T-helper 1 cell treated with Interleukin-12 subunit alpha and Interleukin-12 subunit beta and Interleukin-4 antibody, amounts not matched to agents 30 μg/mL and 1 μg/mL, for 36 hours (primary cell): ENCODE data around the gene SPHK1.
"Not testable (repeated sequence)": the region's sequence is repeated elsewhere in the genome, so short reads cannot be mapped to it uniquely, and the experiment has no call there.

Experiments
- H3K27ac Mint-ChIP-seq: one replicate; pipeline ENCODE4 v1.8.0; 2021; ENCODE audit warnings: mild to moderate bottlenecking, mixed read lengths
- H3K27me3 Mint-ChIP-seq: one replicate; pipeline ENCODE4 v1.8.0; 2021; ENCODE audit warnings: low read depth, mixed read lengths
- H3K36me3 Mint-ChIP-seq: one replicate; pipeline ENCODE4 v1.8.0; 2021; ENCODE audit warnings: low read depth, mixed read lengths
- H3K4me1 Mint-ChIP-seq: one replicate; pipeline ENCODE4 v1.8.0; 2021; ENCODE audit warnings: low read depth, mixed read lengths
- H3K4me3 Mint-ChIP-seq: one replicate; pipeline ENCODE4 v1.8.0; 2021; ENCODE audit warnings: mild to moderate bottlenecking, moderate library complexity, mixed read lengths
- H3K9me3 Mint-ChIP-seq: one replicate; pipeline ENCODE4 v1.8.0; 2021; ENCODE audit warnings: mixed read lengths

SPHK1 gene

DNA sequence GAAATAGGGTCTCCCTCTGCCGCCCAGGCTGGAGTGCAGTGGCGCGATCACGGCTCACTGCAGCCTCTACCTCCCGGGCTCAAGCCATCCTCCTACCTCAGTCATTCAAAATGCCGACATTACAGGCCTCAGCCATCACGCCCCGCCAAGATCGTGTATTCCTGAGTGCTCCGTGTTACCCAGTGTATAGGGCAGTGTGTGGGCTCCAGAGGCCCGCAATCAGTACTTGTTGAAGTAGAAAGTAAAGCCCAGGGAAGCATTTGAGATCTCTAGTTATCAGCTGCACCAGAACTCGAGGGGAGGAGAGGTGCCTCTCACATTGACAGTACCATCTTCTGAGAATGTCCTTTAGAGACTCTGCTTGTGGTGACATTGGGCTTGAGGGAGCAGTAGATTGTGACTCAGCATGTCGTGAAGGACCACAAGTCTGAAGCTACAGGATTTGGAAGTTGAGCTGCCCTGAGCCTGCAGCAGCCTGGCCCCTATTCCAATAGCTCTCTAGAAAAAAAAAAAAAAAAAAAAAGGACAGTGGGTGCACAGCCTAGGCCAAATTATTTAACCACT is 29.6 kb upstream of the SPHK1 start:
- Mint-ChIP-seq H3K27ac (peak overlapping the region; percentile 23), H3K4me1 (peaks cover 21% of the 10 kb centered on the region), H3K4me3 (peak overlapping the region; percentile 87), H3K9me3 (no peaks in the 10 kb centered on the region), H3K36me3 (peaks cover 4% of the 10 kb centered on the region), H3K27me3 (no peaks in the 10 kb centered on the region)

DNA sequence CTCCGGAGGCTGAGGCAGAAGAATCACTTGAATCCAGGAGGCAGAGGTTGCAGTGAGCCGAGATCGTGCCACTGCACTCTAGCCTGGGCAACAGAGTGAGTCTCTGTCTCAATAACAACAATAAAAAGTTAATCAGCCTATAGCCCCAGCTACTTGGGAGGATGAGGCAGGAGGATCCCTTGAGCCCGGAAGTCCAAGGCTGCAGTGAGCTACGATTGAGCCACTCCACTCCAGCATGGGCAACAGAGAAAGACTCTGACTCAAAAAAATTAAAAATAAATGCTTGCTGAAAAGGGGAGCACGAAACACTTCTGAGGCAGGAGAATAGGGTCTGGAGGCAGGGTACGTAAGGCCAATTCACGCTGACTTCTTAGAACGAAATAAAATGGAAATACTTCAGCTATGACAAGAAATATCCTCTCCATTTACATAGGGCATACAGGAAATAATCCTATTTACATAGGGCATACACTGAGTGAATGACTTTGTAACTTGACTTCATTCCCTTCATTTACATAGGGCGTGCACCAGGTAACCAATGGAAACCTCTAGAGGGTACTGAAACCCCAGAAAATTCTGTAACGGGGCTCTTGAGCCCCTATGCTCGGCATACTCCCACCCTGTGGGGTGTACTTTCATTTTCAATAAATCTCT is 27.5 kb upstream of the SPHK1 start:
- H3K27me3 Mint-ChIP-seq, result no peaks in the 10 kb centered on the region
- H3K4me1 Mint-ChIP-seq, result peaks cover 16% of the 10 kb centered on the region
- no peak overlapping the region for H3K27ac Mint-ChIP-seq
- no peaks in the 10 kb centered on the region for H3K9me3 Mint-ChIP-seq
- H3K36me3 Mint-ChIP-seq, result no peaks in the 10 kb centered on the region
- H3K4me3 Mint-ChIP-seq, result no peak overlapping the region

DNA sequence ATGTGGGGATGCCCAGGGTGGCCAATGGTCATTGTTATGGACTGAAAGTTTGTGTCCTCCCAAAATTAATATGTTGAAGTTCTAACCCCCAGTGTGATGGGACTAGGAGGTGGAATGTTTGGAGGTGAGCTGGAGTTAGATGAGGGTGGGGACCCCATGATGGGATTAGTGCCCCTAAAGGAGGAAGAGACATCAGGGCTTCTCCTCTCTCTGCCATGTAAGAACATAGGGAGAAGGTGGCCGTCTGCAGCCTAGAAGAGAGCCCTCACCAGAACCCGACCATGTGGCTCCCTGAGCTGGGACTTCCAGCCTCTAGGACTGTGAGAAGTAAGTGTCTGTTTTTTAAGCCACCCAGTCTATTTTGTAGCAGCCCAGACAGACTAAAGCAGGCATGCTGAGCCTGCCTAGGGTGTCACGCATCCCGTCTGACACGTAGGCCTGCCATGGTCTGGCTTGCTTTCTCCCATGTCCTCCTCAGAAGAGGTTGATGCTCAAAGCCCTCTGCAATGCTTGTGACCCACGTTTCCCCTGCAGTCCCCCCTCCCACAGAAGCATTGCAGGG is 26.7 kb upstream of the SPHK1 start:
- H3K9me3 Mint-ChIP-seq, result no peaks in the 10 kb centered on the region
- no peak overlapping the region for H3K27ac Mint-ChIP-seq

DNA sequence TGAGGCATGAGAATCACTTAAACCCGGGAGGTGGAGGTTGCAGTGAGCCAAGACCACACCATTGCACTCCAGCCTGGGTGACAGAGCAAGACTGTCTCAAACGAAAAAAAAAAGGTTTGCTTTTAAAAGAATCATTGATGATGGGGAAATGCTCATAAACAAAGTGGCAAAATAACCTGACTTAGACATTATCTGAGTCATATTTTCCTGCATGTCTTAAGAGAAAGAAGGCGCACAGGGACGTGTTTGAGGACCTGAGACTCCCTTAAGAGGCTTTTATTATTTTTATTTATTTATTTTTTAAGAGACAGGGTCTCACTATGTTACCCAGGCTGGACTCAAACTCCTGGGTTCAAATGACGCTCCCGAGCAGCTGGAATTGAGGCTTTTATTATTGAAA is 25.0 kb upstream of the SPHK1 start:
- H3K36me3 Mint-ChIP-seq, result no peaks in the 10 kb centered on the region
- H3K9me3 Mint-ChIP-seq, result no peaks in the 10 kb centered on the region
- H3K4me1 Mint-ChIP-seq, result peaks cover 9% of the 10 kb centered on the region
- no peak overlapping the region for H3K4me3 Mint-ChIP-seq
- H3K27ac Mint-ChIP-seq, result no peak overlapping the region
- no peaks in the 10 kb centered on the region for H3K27me3 Mint-ChIP-seq

More for the DNA sequence above, 26.7 kb upstream of the SPHK1 start:
- Mint-ChIP-seq H3K27me3 (no peaks in the 10 kb centered on the region), H3K4me3 (no peak overlapping the region), H3K4me1 (peaks cover 14% of the 10 kb centered on the region), H3K36me3 (no peaks in the 10 kb centered on the region)

DNA sequence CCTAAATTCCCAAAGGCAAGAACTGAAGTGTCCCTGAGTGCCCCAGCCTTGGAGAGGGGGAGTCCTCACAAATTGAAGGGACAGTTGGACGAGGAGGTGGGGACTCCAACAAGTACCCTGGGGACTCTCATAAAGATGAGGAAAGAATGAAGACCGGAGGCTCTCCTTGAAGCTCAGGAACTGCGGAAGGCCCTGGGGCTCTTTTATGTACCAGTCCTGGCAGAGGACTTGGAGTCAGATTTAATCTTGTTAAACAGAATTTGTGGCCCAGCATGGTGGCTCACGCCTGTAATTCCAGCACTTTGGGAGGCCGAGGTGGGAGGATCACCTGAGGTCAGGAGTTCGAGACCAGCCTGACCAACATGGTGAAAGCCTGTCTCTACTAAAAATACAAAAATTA is 24.6 kb upstream of the SPHK1 start:
- not testable (repeated sequence) for H3K4me1 Mint-ChIP-seq, H3K4me3 Mint-ChIP-seq, H3K9me3 Mint-ChIP-seq, H3K36me3 Mint-ChIP-seq, H3K27ac Mint-ChIP-seq, H3K27me3 Mint-ChIP-seq

DNA sequence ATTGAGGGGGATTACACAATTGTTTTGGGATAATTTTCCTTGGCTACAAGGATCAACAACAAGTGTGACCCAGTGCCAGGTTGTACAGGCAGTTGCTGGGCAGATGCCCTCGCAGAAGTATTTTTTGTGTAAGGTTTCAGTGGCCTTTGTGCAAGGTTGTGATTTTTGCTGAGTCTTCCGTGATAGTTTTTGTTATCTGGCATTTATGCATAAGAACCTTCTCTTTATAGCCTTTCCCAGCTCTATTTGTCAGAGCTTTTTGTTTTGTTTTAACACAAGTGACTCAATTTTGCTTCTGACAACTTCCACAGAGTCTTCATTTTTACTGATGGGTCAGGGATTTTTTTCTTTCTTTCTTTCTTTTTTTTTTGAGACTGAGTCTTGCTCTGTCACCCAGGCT is 23.9 kb upstream of the SPHK1 start:
- no peaks in the 10 kb centered on the region for H3K36me3 Mint-ChIP-seq
- no peaks in the 10 kb centered on the region for H3K27me3 Mint-ChIP-seq
- H3K9me3 Mint-ChIP-seq, result no peaks in the 10 kb centered on the region
- peaks cover 4% of the 10 kb centered on the region for H3K4me1 Mint-ChIP-seq
- H3K4me3 Mint-ChIP-seq, result no peak overlapping the region
- H3K27ac Mint-ChIP-seq, result no peak overlapping the region

DNA sequence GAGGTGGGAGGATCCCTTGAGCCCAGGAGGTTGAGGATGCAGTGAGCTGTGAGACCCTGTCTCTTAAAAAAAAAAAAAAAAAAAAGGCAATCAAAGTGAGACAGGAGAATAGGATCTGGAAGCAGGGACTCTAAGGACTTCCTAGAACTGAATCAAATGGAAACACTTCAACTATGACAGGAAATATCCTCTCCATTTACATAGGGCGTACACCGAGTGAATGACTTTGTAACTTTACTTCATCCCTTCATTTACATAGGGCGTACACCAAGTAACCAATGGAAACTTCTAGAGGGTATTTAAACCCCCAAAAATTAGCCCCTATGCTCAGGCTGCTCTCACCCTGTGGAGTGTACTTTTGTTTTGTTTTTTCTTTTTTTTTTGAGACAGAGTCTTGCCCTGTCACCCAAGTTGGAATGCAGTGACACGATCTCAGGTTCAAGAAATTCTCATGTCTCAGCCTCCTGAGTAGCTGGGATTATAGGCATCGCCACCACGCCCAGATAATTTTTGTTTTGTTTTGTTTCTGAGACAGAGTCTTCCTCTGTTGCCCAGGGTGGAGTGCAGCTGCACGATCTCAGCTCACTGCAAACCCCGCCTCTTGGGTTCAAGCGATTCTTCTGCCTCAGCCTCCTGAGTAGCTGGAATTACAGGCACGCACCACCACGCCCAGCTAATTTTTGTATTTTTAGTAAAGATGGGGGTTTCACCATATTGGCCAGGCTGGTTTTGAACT is 21.1 kb upstream of the SPHK1 start:
- Mint-ChIP-seq H3K4me3 (no peak overlapping the region), H3K27ac (no peak overlapping the region), H3K4me1 (no peaks in the 10 kb centered on the region), H3K9me3 (no peaks in the 10 kb centered on the region), H3K27me3 (no peaks in the 10 kb centered on the region), H3K36me3 (no peaks in the 10 kb centered on the region)

DNA sequence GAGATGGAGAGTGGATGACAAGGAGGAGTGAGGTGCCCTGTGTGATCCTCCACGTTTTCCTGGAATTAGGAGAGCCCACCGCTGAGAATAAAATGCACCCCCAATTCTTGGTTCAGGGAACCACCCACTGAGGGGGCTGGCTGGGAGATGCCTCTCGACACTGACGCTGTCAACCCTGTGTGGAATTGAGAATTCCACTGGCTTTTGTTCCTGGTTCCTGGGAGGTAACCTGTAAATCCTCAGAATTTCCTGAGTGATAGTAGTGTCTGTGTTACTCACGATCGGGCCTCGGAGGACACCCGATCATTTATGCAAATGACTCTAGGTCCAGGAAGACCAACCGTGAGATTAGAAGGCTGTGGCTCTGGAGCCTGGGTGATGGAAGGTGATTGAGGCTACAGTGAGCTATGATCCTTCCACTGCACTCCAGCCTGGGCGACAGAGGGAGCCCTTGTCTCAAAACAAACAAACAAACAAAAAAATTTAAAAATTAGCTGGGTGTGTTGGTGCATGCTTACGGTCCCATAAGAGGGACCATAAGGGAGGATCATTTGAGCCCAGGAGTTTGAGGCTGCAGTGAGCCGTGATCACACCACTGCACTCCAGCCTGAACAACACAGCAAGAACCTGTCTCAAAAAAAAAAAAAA is 19.0 kb upstream of the SPHK1 start:
- Mint-ChIP-seq H3K27me3 (peaks cover 4% of the 10 kb centered on the region), H3K27ac (no peak overlapping the region), H3K4me1 (no peaks in the 10 kb centered on the region), H3K4me3 (no peak overlapping the region), H3K36me3 (no peaks in the 10 kb centered on the region), H3K9me3 (no peaks in the 10 kb centered on the region)

DNA sequence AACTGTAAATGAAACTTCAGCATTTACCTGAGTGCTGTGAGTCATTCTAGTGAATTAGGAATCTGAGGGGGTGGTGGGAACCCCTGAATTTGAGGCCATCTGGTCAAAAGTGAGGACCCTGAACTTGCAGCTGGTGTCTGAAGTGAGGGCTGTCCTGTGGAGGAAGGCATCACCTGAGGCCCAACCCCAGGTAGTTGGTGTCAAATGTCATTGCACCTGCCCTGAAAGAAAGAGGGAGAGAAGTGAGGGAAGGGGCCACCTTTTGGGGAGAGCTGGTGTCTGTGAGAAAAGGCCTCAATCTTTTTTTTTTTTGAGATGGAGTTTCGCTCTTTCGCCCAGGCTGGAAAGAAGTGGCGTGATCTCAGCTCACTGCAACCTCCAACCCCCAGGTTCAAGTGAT is 18.2 kb upstream of the SPHK1 start:
- no peak overlapping the region for H3K4me3 Mint-ChIP-seq
- H3K4me1 Mint-ChIP-seq, result no peaks in the 10 kb centered on the region

DNA sequence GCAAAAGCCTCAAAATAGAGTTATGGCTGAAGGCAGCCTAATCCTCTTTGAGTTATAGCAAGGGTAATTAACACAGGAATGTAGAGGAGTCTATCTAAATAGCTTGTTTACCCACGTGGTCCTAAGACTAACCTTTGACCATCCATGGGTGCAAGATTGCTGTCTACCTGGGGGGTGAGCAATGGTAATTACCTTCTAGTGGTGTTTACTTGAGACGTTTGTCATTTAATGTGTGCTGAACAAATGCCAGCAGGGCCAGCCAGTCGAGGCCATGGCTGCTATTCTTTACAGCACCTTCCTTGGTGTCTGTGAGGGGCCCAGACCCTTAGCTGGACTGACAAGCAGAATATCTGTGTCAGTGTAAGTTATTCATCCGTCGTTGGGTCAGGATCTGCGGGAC is 16.8 kb upstream of the SPHK1 start:
- H3K4me3 Mint-ChIP-seq, result no peak overlapping the region
- H3K9me3 Mint-ChIP-seq, result no peaks in the 10 kb centered on the region
- H3K27me3 Mint-ChIP-seq, result peaks cover 4% of the 10 kb centered on the region
- no peak overlapping the region for H3K27ac Mint-ChIP-seq
- no peaks in the 10 kb centered on the region for H3K4me1 Mint-ChIP-seq
- H3K36me3 Mint-ChIP-seq, result no peaks in the 10 kb centered on the region

More for the DNA sequence above, 18.2 kb upstream of the SPHK1 start:
- Mint-ChIP-seq H3K27ac (no peak overlapping the region), H3K9me3 (no peaks in the 10 kb centered on the region), H3K27me3 (peaks cover 4% of the 10 kb centered on the region), H3K36me3 (no peaks in the 10 kb centered on the region)

DNA sequence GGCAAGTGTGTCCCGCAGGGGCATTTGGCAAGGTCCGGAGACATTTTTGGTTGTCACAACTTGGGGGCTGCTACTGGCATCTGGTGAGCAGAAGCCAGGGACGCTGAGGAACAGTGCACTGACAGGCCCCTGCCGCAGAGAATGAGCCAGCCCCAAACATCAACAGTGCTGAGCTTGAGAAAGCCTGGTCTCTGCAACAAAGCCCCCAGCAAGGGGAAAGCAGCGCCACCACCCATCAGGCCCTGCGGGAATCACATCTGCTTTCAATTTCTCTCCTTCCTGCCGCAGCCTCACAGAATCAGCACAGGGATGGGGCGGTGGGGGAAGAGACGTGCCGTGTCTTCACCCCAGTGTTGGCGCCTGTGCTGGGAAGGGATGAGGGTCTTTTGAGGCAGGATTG is 15.9 kb upstream of the SPHK1 start:
- H3K9me3 Mint-ChIP-seq, result no peaks in the 10 kb centered on the region
- no peaks in the 10 kb centered on the region for H3K4me1 Mint-ChIP-seq
- no peaks in the 10 kb centered on the region for H3K36me3 Mint-ChIP-seq
- no peak overlapping the region for H3K4me3 Mint-ChIP-seq
- peaks cover 4% of the 10 kb centered on the region for H3K27me3 Mint-ChIP-seq
- no peak overlapping the region for H3K27ac Mint-ChIP-seq

DNA sequence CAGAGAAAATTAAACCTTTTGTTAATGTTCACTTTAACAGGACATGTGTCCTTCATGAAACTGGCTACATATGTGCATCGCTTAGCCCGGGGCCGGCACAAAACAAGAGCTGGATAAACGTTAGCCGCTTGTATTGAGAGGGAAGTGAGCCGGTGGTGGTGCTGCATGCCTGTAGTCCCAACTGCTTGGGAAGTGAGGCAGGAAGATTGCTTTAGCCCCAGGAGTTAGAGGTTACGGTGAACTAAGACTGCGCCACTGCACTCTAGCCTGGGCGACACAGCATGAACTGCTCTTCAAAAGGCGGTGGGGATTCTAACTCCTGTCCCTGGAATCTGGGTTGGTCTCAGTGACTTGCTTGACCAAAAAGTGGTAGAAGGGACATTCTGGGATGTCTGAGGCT is 15.0 kb upstream of the SPHK1 start:
- Mint-ChIP-seq H3K27me3 (peaks cover 4% of the 10 kb centered on the region), H3K27ac (no peak overlapping the region), H3K9me3 (no peaks in the 10 kb centered on the region), H3K36me3 (no peaks in the 10 kb centered on the region), H3K4me1 (no peaks in the 10 kb centered on the region), H3K4me3 (no peak overlapping the region)

DNA sequence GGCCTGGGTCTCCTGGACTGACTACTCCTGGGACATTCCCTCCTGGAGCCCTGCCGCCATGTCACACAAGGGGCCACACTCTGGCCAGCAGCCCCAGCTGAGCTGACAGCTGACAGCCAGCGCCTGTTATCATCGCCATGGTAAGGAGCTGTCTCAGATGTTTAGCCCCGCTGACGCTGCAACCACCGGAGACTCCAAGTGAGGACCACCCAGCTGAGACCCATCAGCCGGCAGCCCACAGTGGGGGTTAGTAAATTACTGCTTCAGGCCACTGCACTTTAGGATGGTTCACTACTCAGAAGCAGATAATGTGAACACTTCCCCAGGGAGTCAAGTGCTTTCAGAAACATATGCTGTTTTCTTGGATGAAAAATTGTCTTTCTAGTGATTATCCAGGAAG is 14.6 kb upstream of the SPHK1 start:
- Mint-ChIP-seq H3K4me3 (no peak overlapping the region), H3K4me1 (no peaks in the 10 kb centered on the region), H3K27me3 (peaks cover 4% of the 10 kb centered on the region), H3K9me3 (no peaks in the 10 kb centered on the region), H3K27ac (no peak overlapping the region), H3K36me3 (no peaks in the 10 kb centered on the region)

DNA sequence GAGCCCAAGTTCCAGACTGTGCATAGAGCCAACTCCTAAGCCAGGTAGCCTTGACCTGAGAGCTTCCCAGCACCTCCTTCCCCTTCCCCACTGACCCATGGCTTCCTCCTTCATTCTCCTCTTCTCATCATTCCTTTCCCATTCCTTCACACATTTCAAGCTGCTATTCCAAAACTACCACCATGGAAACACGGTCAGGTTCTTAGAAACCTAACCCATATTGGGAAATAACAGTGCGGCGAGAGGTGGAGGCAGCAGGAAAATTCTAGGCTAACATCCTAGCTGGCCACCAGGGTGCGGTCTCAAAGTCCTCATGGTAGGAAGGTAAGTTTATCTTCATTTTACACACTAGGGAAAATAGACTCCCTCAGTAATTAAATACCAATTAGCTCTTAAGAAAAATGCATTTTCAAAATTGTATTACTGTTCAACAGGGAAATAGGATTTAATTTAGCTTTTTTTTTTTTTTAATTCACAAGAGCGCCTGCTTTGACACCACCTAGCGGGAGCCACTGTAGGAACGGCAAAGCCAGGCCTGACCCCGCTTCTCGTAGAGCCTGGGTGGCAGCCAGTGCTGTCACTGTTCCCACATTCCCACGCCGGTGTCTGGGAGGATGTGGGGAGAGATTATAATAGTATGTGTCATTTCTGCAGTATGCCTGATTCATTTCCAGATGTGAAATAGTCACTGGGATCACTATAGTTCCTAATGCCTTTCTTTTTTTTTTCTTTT is 14.0 kb upstream of the SPHK1 start:
- peaks cover 4% of the 10 kb centered on the region for H3K27me3 Mint-ChIP-seq
- H3K4me1 Mint-ChIP-seq, result no peaks in the 10 kb centered on the region
- H3K27ac Mint-ChIP-seq, result no peak overlapping the region
- no peaks in the 10 kb centered on the region for H3K9me3 Mint-ChIP-seq
- H3K4me3 Mint-ChIP-seq, result no peak overlapping the region
- no peaks in the 10 kb centered on the region for H3K36me3 Mint-ChIP-seq
